OCI-LY7 (cell line): ENCODE data around the gene F13A1.

Experiments used
- EZH2phosphoT487 ChIP-seq: fragments of 200-600 bp; sonication (generic); IDR thresholded peaks from 2 replicates; pipeline ENCODE4 v1.6.1; 2018; ENCODE audit warnings: low read depth, borderline replicate concordance, mild to moderate bottlenecking, mixed run types, antibody characterized with exemption, low read length, moderate library complexity, mixed read lengths
- TF ChIP-seq, protein P1 (sequence below): fragments of 200-600 bp; sonication (generic); conservative IDR thresholded peaks from 2 replicates; pipeline ENCODE4 v1.5.1; 2014; ENCODE audit warnings: mild to moderate bottlenecking, antibody characterized with exemption, low read length, moderate library complexity, mixed read lengths

DNA sequence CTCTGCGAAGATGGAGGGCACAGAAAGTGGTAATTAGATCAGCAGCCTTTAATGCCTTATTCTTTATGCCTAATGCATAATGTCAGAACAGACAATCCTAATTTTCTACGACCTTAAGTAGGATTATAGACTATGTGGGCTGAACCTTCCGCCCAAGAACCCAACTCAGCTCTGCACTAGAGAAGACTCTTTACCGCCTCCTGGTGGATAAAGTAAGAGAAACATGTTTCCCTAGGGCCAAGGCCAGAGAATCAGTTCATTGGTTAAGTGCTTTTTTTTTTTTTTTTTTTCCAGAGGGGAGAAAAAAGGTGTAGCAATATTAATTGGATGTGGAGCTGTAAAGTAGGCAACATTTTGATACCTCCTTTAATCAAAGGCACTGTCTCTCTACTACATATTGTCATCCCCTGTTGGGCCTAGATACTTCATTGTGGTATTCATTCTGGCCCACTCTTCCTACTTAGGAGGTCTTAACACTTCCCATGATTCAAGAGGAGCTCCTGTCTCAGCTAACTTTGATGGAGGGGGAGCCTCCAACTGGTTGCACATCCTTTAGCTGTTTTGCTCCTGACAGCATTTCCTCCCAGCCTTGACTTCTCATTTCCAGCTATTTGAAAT is 188.9 kb downstream of the F13A1 start:
- TF ChIP-seq, protein P1, sequence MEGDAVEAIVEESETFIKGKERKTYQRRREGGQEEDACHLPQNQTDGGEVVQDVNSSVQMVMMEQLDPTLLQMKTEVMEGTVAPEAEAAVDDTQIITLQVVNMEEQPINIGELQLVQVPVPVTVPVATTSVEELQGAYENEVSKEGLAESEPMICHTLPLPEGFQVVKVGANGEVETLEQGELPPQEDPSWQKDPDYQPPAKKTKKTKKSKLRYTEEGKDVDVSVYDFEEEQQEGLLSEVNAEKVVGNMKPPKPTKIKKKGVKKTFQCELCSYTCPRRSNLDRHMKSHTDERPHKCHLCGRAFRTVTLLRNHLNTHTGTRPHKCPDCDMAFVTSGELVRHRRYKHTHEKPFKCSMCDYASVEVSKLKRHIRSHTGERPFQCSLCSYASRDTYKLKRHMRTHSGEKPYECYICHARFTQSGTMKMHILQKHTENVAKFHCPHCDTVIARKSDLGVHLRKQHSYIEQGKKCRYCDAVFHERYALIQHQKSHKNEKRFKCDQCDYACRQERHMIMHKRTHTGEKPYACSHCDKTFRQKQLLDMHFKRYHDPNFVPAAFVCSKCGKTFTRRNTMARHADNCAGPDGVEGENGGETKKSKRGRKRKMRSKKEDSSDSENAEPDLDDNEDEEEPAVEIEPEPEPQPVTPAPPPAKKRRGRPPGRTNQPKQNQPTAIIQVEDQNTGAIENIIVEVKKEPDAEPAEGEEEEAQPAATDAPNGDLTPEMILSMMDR = peak; percentile 80
- no peak for TF ChIP-seq EZH2phosphoT487
